ENCODE data around the gene MED15. TPM values are rescaled to one million over a fixed set of nuclear protein-coding genes. Genes with fewer than 3 reads are reported as not detected.

Gene MED15
- total and polyA plus RNA-seq, 2 of the 4 experiments (the other 2 are of a cell fraction) = 19.0 to 68.8 TPM

DNA sequence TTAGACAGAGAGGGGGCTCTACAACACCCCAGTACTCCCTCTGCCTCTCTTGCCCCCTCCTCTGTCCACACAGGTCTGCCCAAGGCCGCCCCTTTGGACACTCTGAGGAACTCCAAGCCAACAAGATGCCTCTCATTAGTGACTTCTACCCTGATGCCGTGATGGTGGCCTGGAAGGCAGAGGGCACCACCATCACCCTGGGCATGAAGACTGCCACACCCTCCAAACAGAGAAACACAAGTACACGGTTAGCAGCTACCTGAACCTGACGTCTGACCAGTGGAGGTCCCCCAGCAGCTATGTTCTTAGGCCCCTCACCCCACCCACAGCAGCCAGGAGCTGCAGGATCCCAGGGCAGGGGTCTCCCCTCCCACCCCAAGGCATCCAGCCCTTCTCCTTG is 125.1 kb downstream of the MED15 start:
- H2AK5ac ChIP-seq (ENCODE audit: low read depth, low read length) = no peak overlapping the region
- H3K4ac ChIP-seq (ENCODE audit: low read depth, low read length) = no peak overlapping the region
- CTCF ChIA-PET = no interaction called here
- 0% methylated on average over 2 of the region's 4 CpGs; no CpG with 5 or more reads in 1 of the 2 experiments for WGBS, 2 experiments (ENCODE audit: extremely low coverage in 2 of 2, insufficient read length in 1 of 2)
- no peak overlapping the region for H3K18ac ChIP-seq (ENCODE audit: low read depth, low read length)
- no peak overlapping the region for H3K56ac ChIP-seq (ENCODE audit: extremely low read depth, insufficient read depth, low read length)
- no peak overlapping the region for H4K91ac ChIP-seq (ENCODE audit: insufficient read depth, low read depth, low read length)
- H4K20me1 ChIP-seq (ENCODE audit: insufficient read depth, low read length) = no peaks in the 10 kb centered on the region
- H2BK15ac ChIP-seq (ENCODE audit: low read depth, low read length) = no peak overlapping the region
- in situ Hi-C loops (cut with MboI; ENCODE audit: low sequenced_read_pairs) = no loop called here
- H2AFZ ChIP-seq (replicated peaks; ENCODE audit: low read length, poor library complexity) = peak overlapping the region; percentile 51
- H4K8ac ChIP-seq (ENCODE audit: low read depth in 2 of 2, low read length in 2 of 2) = no peak overlapping the region
- no peaks in the 10 kb centered on the region for H3K4me1 ChIP-seq (ENCODE audit: control insufficient read depth, insufficient read depth, low read length)
- H3K4me2 ChIP-seq (ENCODE audit: low read depth, low read length) = no peak overlapping the region
- no TSS peak for BruUV-seq (replicated peaks)
- no peak overlapping the region for H2BK5ac ChIP-seq (ENCODE audit: low read depth, low read length, poor library complexity, severe bottlenecking)
- no peak overlapping the region for H3K14ac ChIP-seq (replicated peaks; ENCODE audit: low read depth, low read length)
- H3K79me1 ChIP-seq (ENCODE audit: low read depth in 1 of 2, low read length in 2 of 2) = no peaks in the 10 kb centered on the region
- dilution Hi-C loops (cut with HindIII; ENCODE audit: low sequenced_read_pairs, unreplicated experiment) = no loop called here
- no peak overlapping the region for H3K9ac ChIP-seq (ENCODE audit: low read depth, low read length)
- no peak overlapping the region for H2BK20ac ChIP-seq (ENCODE audit: low read depth, low read length)
- H3K27ac ChIP-seq (ENCODE audit: insufficient read depth, low read length) = no peak overlapping the region
- no peak overlapping the region for H3K23ac ChIP-seq (ENCODE audit: low read depth, low read length)
- H3K27me3 ChIP-seq (ENCODE audit: control insufficient read depth, insufficient read depth, low read length) = peaks cover 62% of the 10 kb centered on the region
- no peak for ATAC-seq (ENCODE audit: low read depth)
- intact Hi-C loops (cut with micrococcal nuclease) = no loop called here
- H4K5ac ChIP-seq (ENCODE audit: low read depth, low read length) = no peak overlapping the region
- no peaks in the 10 kb centered on the region for H3K9me1 ChIP-seq (ENCODE audit: insufficient read depth, low read length)
- no peak for DNase-seq
- H3K9me3 ChIP-seq (ENCODE audit: control insufficient read depth, insufficient read depth, low read length) = no peaks in the 10 kb centered on the region
- no peak overlapping the region for H2AK9ac ChIP-seq (replicated peaks; ENCODE audit: low read depth, low read length, poor library complexity)
- POLR2A ChIA-PET (ENCODE audit: unreplicated experiment) = no interaction called here
- no peak overlapping the region for H2BK120ac ChIP-seq (ENCODE audit: low read depth, low read length)
- H3K4me3 ChIP-seq (ENCODE audit: insufficient read depth, low read depth, low read length) = no peak overlapping the region
- no peak for TF ChIP-seq RFX5 (IDR thresholded peaks at IDR 0.05; ENCODE audit: low read depth, low read length)
- no peak for TF ChIP-seq MXI1 (IDR thresholded peaks at IDR 0.05; ENCODE audit: borderline replicate concordance, low read depth, low read length)
- no peak for TF ChIP-seq RCOR1 (IDR thresholded peaks at IDR 0.05; ENCODE audit: insufficient replicate concordance, low read length)
- TF ChIP-seq RAD21 (IDR thresholded peaks at IDR 0.05; ENCODE audit: low read length) = no peak
- no peak for TF ChIP-seq CHD1 (IDR thresholded peaks at IDR 0.05; ENCODE audit: low read depth, low read length)
- no peak for TF ChIP-seq BHLHE40 (IDR thresholded peaks at IDR 0.05; ENCODE audit: low read depth, low read length)
- no peak for TF ChIP-seq CEBPB (IDR thresholded peaks at IDR 0.05; ENCODE audit: low read depth, low read length)
- TF ChIP-seq, protein P1, sequence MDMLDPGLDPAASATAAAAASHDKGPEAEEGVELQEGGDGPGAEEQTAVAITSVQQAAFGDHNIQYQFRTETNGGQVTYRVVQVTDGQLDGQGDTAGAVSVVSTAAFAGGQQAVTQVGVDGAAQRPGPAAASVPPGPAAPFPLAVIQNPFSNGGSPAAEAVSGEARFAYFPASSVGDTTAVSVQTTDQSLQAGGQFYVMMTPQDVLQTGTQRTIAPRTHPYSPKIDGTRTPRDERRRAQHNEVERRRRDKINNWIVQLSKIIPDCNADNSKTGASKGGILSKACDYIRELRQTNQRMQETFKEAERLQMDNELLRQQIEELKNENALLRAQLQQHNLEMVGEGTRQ (IDR thresholded peaks at IDR 0.05; ENCODE audit: low read depth, low read length) = no peak
- no peak for TF ChIP-seq MAFK (IDR thresholded peaks at IDR 0.05; ENCODE audit: low read depth, low read length)
- TF ChIP-seq POLR2A (IDR thresholded peaks at IDR 0.05; ENCODE audit: low read depth, low read length) = no peak
- TF ChIP-seq, protein P2, sequence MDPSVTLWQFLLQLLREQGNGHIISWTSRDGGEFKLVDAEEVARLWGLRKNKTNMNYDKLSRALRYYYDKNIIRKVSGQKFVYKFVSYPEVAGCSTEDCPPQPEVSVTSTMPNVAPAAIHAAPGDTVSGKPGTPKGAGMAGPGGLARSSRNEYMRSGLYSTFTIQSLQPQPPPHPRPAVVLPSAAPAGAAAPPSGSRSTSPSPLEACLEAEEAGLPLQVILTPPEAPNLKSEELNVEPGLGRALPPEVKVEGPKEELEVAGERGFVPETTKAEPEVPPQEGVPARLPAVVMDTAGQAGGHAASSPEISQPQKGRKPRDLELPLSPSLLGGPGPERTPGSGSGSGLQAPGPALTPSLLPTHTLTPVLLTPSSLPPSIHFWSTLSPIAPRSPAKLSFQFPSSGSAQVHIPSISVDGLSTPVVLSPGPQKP (IDR thresholded peaks at IDR 0.05; ENCODE audit: borderline replicate concordance, low read depth, low read length) = no peak
- TF ChIP-seq MAZ (IDR thresholded peaks at IDR 0.05; ENCODE audit: borderline replicate concordance, low read depth, low read length) = no peak
- TF ChIP-seq FOS (IDR thresholded peaks at IDR 0.05; ENCODE audit: low read depth, low read length) = no peak
- TF ChIP-seq, protein P3, sequence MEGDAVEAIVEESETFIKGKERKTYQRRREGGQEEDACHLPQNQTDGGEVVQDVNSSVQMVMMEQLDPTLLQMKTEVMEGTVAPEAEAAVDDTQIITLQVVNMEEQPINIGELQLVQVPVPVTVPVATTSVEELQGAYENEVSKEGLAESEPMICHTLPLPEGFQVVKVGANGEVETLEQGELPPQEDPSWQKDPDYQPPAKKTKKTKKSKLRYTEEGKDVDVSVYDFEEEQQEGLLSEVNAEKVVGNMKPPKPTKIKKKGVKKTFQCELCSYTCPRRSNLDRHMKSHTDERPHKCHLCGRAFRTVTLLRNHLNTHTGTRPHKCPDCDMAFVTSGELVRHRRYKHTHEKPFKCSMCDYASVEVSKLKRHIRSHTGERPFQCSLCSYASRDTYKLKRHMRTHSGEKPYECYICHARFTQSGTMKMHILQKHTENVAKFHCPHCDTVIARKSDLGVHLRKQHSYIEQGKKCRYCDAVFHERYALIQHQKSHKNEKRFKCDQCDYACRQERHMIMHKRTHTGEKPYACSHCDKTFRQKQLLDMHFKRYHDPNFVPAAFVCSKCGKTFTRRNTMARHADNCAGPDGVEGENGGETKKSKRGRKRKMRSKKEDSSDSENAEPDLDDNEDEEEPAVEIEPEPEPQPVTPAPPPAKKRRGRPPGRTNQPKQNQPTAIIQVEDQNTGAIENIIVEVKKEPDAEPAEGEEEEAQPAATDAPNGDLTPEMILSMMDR (conservative IDR thresholded peaks at IDR 0.05; ENCODE audit: low read depth, low read length) = no peak
- H3K36me3 ChIP-seq (ENCODE audit: control insufficient read depth, insufficient read depth, low read length) = no peaks in the 10 kb centered on the region

Measured in IMR-90 (cell line).